Prostate gland (tissue), 2 donors: ENCODE results near the gene PSMB10. TPM values are rescaled to one million over a fixed set of nuclear protein-coding genes. Genes with fewer than 3 reads are reported as not detected.

ENCODE experiments used
- DNase-seq: peaks from one replicate; pipeline ENCODE4 v3.0.0-alpha.2; 2019; ENCODE audit warnings: low spot score
- H3K27ac ChIP-seq, 2 donors: fragments of 200-600 bp; sonication (generic); 2 replicates each; pipeline ENCODE4 v1.5.1; 2017 to 2019
- H3K27me3 ChIP-seq: fragments of 200-600 bp; sonication (generic); replicated peaks from 2 replicates; pipeline ENCODE4 v1.5.1; 2019; ENCODE audit not compliant: insufficient read depth
- H3K36me3 ChIP-seq, 2 donors: fragments of 200-600 bp; sonication (generic); 1 replicate in 1 of 2; 2 replicates in 1 of 2; pipeline versions ENCODE4 v1.5.1 to v1.8.1; 2017 to 2019
- H3K4me1 ChIP-seq: fragments of 200-600 bp; sonication (generic); replicated peaks from 2 replicates; pipeline ENCODE4 v1.5.1; 2019
- H3K4me3 ChIP-seq, 2 donors: fragments of 200-600 bp; sonication (generic); 2 replicates each; pipeline ENCODE4 v1.5.1; 2017 to 2019
- H3K9me3 ChIP-seq: fragments of 200-600 bp; sonication (generic); 2 replicates; pipeline ENCODE4 v1.5.1; 2017
- POLR2A ChIP-seq: fragments of 450-650 bp; IDR thresholded peaks from one replicate; pipeline ENCODE4 v1.6.1; 2016; ENCODE audit warnings: antibody characterized with exemption, mild to moderate bottlenecking
- POLR2AphosphoS5 ChIP-seq: sonication (generic); formaldehyde crosslinking; IDR thresholded peaks from one replicate; pipeline ENCODE4 v1.6.1; 2017; ENCODE audit warnings: antibody characterized with exemption
- WGBS: methylation state at CpG from one replicate; pipeline ENCODE4 v1.1.5; 2018; 5-methylcytosine and 5-hydroxymethylcytosine counted together
- intact Hi-C: fragments of 100-400 bp; cut with DNase I; formaldehyde crosslinking; loops from one replicate; pipeline ENCODE4 v1.14.2; 2022
- total RNA-seq, 2 donors: library from RNA; depleted of rRNA; stranded (reverse); fragments of >200 nt; gene quantifications; one replicate each; pipeline ENCODE4 v1.1.0, GENCODE V29; 2016
- TF ChIP-seq, protein P1 (sequence below), 4 experiments: fragments of 200-600 bp in 2 of 4; fragments of 450-650 bp in 2 of 4; sonication (generic) in 2 of 4; IDR thresholded peaks; 1 replicate in 3 of 4; 2 replicates in 1 of 4; pipeline ENCODE4 v1.5.1; 2016 to 2019; ENCODE audit warnings: antibody characterized with exemption in 4 of 4, mild to moderate bottlenecking in 2 of 4, moderate library complexity in 2 of 4

Gene PSMB10
- total RNA-seq, 2 donors from 2014 or later = 29.9 to 42.5 TPM

DNA sequence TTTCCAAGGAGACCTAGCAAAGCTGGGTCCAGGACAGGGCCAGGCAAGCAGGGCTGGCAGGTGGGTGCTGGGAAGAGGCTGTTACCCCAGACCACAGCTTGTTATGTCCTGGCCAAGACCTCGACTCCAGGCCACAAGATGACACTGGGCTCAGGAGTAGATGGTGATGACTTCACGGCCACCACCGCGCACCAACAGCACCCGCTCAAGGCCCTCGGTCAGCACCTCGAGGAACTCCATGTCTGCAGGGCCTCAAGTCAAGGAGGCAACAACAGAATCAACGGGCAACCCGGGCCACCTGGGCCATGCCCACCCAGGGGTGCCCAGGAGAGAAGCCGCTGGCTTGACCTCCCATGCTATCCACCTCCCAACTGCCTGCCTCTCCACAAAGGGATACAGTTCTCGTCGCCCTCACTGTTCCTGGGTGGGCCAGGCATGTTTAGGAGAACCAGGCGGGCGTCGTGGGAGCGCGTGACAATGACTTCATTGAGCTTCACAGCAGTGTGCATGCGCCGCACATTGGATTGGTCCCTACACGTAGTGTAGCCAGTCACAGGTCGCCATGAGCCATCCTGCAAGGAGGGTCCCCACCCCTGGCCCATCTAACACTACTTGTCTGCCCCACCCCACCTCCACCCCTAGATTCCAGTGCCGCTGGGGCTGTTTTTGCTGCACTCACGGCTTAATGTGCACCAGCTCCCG lies 8.2 kb upstream of the PSMB10 start:
- TF ChIP-seq, protein P1, sequence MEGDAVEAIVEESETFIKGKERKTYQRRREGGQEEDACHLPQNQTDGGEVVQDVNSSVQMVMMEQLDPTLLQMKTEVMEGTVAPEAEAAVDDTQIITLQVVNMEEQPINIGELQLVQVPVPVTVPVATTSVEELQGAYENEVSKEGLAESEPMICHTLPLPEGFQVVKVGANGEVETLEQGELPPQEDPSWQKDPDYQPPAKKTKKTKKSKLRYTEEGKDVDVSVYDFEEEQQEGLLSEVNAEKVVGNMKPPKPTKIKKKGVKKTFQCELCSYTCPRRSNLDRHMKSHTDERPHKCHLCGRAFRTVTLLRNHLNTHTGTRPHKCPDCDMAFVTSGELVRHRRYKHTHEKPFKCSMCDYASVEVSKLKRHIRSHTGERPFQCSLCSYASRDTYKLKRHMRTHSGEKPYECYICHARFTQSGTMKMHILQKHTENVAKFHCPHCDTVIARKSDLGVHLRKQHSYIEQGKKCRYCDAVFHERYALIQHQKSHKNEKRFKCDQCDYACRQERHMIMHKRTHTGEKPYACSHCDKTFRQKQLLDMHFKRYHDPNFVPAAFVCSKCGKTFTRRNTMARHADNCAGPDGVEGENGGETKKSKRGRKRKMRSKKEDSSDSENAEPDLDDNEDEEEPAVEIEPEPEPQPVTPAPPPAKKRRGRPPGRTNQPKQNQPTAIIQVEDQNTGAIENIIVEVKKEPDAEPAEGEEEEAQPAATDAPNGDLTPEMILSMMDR (IDR thresholded peaks at IDR 0.05) = no peak
- TF ChIP-seq POLR2AphosphoS5 (no peak), POLR2A (no peak)
- 89% methylated on average over 24 of the region's 24 CpGs for WGBS
- H3K4me1 ChIP-seq = no peaks in the 10 kb centered on the region
- peak overlapping the region; percentile 33 to 59 for H3K27ac ChIP-seq
- no peaks in the 10 kb centered on the region for H3K27me3 ChIP-seq
- H3K4me3 ChIP-seq = no peak overlapping the region
- H3K9me3 ChIP-seq = no peaks in the 10 kb centered on the region
- peaks cover 21 to 40% of the 10 kb centered on the region in 2 donors for H3K36me3 ChIP-seq
- DNase-seq = no peak
- intact Hi-C loops = no loop called here

DNA sequence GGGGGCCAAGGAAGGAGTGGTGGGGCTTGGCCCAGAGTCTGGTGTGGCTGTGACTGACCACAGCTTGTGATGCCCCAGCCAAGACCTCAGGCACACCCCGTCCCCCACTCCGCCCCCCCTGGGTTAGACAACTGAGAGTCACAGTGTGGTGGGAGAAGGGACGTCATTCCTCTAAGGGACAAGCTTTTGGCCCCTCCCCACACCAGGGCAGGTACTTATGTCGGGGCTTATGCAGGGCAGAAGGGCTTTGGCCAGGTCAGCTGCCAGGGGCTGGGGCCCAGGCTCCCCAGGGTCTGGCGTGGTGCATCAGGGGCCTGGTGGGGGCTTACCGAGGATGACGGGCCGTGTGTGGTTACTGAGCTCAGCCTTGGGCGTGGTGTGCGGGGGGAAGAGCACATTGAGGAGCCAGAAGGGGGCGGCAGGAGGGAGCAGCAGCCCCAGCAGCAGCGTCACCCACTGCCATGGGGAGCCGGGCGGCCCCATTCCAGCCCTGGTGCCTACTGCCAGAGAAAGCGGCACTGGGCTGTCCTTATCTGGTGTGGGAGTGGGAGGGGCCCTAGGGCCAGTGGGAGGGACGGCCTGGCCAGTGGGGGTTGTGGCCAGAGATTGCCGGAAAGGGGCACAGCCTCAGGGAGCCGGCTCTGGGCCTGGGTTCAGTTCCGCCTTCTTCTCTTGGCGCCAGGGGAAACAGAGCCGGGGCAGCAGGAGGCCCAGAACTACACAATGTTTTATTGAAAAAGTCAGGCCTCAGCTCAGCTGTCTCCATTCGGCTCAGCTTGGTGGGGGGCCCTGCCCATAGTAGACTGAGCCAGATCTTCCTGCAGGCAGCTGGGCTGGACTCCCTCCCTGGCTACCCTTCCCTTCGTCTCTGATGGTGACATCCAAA lies 7.2 kb upstream of the PSMB10 start, which contains the start of gene LCAT:
TSS of gene LCAT (minus strand) at position 502 of the 886 bp plus-strand sequence. CDS start at position 483, 19 bp downstream.
- H3K4me1 ChIP-seq = no peaks in the 10 kb centered on the region
- peak within 1 kb of the TSS; percentile 51 to 59 for H3K27ac ChIP-seq
- intact Hi-C loops = no loop called here
- H3K27me3 ChIP-seq = no peaks in the 10 kb centered on the region
- H3K9me3 ChIP-seq = no peaks in the 10 kb centered on the region
- no peak for TF ChIP-seq POLR2A
- TF ChIP-seq POLR2AphosphoS5 = peak; percentile 24
- WGBS = 35% methylated on average over 22 of the region's 23 CpGs
- H3K4me3 ChIP-seq = no peak within 1 kb of the TSS
- no peak for DNase-seq
- peaks cover 14 to 38% of the 10 kb centered on the region in 2 donors for H3K36me3 ChIP-seq

DNA sequence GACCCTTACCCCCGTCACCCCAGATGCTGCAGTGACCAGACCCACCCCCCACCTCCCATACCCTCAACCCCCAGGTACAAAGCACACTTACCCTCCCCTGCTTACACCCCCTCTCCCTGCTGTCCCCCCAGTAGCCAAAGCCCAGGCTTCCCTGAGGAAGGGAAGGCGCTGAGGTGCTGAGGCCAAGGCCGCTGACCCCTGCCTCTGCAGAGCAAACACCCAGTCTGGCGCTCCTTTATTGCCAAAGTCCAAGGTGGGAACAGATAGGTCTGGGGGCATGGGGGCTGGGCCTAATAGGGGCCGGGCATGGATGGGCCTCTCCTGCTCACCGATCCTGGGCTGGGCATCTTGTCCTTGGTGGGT lies 6.6 kb upstream of the PSMB10 start:
- H3K4me1 ChIP-seq = no peaks in the 10 kb centered on the region
- peaks cover 12 to 31% of the 10 kb centered on the region in 2 donors for H3K36me3 ChIP-seq
- 83% methylated on average over 6 of the region's 6 CpGs for WGBS
- H3K27me3 ChIP-seq = no peaks in the 10 kb centered on the region
- H3K4me3 ChIP-seq = no peak overlapping the region
- peak overlapping the region; percentile 51 to 59 for H3K27ac ChIP-seq
- DNase-seq = no peak
- intact Hi-C loops = no loop called here
- H3K9me3 ChIP-seq = no peaks in the 10 kb centered on the region
- TF ChIP-seq, protein P1 (IDR thresholded peaks at IDR 0.05) = no peak
- TF ChIP-seq POLR2AphosphoS5 (no peak), POLR2A (no peak)

DNA sequence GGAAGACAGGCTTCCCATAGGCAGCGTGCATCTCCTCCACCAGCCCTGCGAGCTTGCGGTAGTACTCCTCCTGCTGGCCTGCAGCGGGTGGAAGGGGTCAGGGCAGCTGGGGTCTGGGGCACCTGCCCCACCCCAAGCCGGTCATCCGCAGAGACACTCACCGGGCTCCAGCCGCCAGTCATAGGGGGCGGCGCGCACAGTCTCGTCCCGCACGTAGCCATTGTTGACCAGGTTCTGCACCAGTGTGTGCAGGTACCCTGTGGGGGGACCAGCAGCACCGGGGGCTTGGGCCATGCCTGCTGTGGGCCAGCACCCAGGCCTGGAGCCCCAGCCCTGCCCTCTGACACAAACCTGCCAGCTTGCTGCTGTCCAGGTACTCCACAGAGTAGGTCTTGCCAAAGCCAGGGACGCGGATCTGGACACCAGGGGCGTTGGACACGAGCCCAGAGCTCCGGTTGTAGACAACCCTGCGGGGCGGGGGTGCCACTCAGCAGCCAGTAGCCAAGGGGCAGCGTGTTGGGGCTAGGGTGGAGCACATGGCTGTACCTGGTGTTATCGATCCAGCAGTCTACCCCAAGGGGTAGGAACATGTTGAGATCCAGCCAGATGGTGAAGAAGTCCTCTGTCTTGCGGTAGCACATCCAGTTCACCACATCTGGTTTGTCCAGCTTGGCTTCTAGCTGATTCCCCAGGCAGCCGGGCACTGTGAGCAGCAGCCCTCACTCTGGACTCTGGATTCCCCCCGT lies 6.0 kb upstream of the PSMB10 start:
- intact Hi-C loops = no loop called here
- no peaks in the 10 kb centered on the region for H3K9me3 ChIP-seq
- TF ChIP-seq, protein P1 (IDR thresholded peaks at IDR 0.05) = no peak
- TF ChIP-seq POLR2A (no peak), POLR2AphosphoS5 (no peak)
- WGBS = 72% methylated on average over 22 of the region's 27 CpGs
- H3K4me3 ChIP-seq = no peak overlapping the region
- peaks cover 12 to 27% of the 10 kb centered on the region in 2 donors for H3K36me3 ChIP-seq
- H3K27ac ChIP-seq = no peak overlapping the region
- no peaks in the 10 kb centered on the region for H3K4me1 ChIP-seq
- DNase-seq = no peak
- no peaks in the 10 kb centered on the region for H3K27me3 ChIP-seq

DNA sequence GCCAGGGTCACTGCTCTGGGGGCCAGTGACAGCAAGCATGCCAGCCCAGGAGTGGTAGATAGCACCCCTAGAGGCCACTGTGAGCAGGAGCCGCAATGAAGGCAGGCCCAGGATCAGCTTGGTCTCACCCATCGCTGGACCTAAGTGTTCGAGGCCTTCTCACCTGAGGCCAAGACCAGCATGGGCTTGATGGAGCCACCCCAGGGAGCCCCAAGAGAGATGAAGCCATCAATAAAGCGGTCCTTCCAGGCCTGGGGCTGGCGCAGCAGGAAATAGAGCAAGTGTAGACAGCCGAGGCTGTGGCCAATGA lies 5.5 kb upstream of the PSMB10 start:
- no peaks in the 10 kb centered on the region for H3K9me3 ChIP-seq
- intact Hi-C loops = no loop called here
- no peak overlapping the region for H3K4me3 ChIP-seq
- H3K27me3 ChIP-seq = no peaks in the 10 kb centered on the region
- TF ChIP-seq, protein P1 (IDR thresholded peaks at IDR 0.05) = peak in 3 of 4 experiments; percentile 26 to 50 (median 34)
- TF ChIP-seq POLR2A = no peak
- H3K4me1 ChIP-seq = peaks cover 4% of the 10 kb centered on the region
- peaks cover 12 to 21% of the 10 kb centered on the region in 2 donors for H3K36me3 ChIP-seq
- 70% methylated on average over 6 of the region's 6 CpGs for WGBS
- no peak overlapping the region for H3K27ac ChIP-seq
- no peak for DNase-seq
